Activated naive CD8-positive, alpha-beta T cell treated with anti-CD3 and anti-CD28 coated beads, Interleukin-2, amount 50 U/mL, for 24 hours (primary cell): ENCODE measurements around the gene ZFP2.
A peak's percentile ranks its signal among the peaks of the same experiment; 100 is the strongest.
"Not testable (repeated sequence)": the region's sequence is repeated elsewhere in the genome, so short reads cannot be mapped to it uniquely, and the experiment has no call there.

Source experiments
- ATAC-seq: fragments of 150-1000 bp; cut with Tn5 transposase; one replicate; pipeline ENCODE4 v1.10.0; 2021
- DNase-seq: peaks from one replicate; pipeline ENCODE4 v3.0.0; 2021
- H3K27ac Mint-ChIP-seq: one replicate; pipeline ENCODE4 v1.8.0; 2021; ENCODE audit warnings: mild to moderate bottlenecking, mixed read lengths
- H3K27me3 Mint-ChIP-seq: one replicate; pipeline ENCODE4 v1.8.0; 2021; ENCODE audit warnings: mixed read lengths
- H3K36me3 Mint-ChIP-seq: one replicate; pipeline ENCODE4 v1.8.0; 2021; ENCODE audit warnings: low read depth, mixed read lengths
- H3K4me1 Mint-ChIP-seq: one replicate; pipeline ENCODE4 v1.8.0; 2021; ENCODE audit warnings: mixed read lengths
- H3K4me3 Mint-ChIP-seq: one replicate; pipeline ENCODE4 v1.8.0; 2021; ENCODE audit warnings: mild to moderate bottlenecking, moderate library complexity, mixed read lengths
- H3K9me3 Mint-ChIP-seq: one replicate; pipeline ENCODE4 v1.8.0; 2021; ENCODE audit warnings: mixed read lengths

Gene ZFP2

DNA sequence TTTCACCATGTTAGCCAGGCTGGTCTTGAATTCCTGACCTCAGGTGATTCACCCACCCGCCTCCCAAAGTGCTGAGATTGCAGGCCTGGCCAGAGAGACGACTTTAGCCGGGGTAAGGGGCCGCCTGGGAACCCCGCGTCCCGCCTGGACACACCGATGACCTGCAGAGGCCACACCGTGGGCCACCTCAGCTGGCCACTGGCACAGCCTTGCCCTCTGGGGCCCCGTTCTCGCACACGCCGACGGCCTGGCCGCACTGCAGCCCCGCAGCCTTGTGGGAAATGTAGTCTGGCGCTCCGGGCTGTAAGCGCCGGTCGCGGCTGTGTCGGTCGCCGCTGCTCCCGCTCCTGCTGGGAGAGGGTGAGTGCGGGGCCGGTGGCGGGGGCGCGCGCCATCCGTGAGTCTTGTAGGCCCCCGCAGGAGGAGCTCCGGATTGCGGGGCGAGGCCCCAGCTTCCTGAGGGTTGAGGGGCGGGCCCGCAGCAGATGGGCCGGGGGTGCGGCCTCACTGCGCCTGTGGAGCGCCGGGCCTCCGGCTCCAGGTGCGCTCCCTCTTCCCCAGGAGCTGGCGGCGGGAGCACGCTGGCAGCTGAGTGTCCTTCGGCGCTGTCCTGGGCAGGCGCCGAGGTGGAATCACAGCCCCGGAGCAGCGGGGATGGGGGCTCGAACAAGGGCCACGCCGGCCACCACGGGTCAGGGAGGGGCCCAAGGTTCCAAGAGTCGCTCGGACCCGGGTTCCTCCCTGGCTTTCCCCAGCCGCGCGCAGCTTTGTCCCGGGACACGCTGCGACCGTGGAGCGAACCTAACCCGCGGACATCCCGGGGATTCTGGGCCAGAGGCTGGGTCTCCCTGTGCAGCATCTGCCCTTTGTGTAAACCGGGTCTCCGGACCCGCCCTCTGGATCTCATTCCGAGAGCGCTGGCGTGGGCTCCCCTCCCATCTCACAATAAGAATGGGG lies at the start of gene ZFP2:
Gene ZFP2, plus strand, starts transcription at position 299 of the 957 bp plus-strand sequence. CDS start 35,401 bp downstream, outside the sequence.
- H3K27ac Mint-ChIP-seq: no peak within 1 kb of the TSS
- peaks cover 6% of the 10 kb centered on the region for H3K27me3 Mint-ChIP-seq
- H3K36me3 Mint-ChIP-seq: peaks cover 37% of the 10 kb centered on the region
- ATAC-seq (peak; percentile 66), DNase-seq (peak; percentile 22)
- peak within 1 kb of the TSS; percentile 69 for H3K4me3 Mint-ChIP-seq
- H3K9me3 Mint-ChIP-seq: peaks cover 28% of the 10 kb centered on the region
- peaks cover 4% of the 10 kb centered on the region for H3K4me1 Mint-ChIP-seq

GRCh38 chr5:178849316-178849715 lies 46.4 kb upstream of the ZFP2 start:
- no peaks in the 10 kb centered on the region for H3K4me1 Mint-ChIP-seq
- no peak overlapping the region for H3K27ac Mint-ChIP-seq
- H3K4me3 Mint-ChIP-seq: no peak overlapping the region
- peaks cover 3% of the 10 kb centered on the region for H3K9me3 Mint-ChIP-seq
- peaks cover 9% of the 10 kb centered on the region for H3K27me3 Mint-ChIP-seq
- ATAC-seq (no peak), DNase-seq (no peak)
- no peaks in the 10 kb centered on the region for H3K36me3 Mint-ChIP-seq

DNA sequence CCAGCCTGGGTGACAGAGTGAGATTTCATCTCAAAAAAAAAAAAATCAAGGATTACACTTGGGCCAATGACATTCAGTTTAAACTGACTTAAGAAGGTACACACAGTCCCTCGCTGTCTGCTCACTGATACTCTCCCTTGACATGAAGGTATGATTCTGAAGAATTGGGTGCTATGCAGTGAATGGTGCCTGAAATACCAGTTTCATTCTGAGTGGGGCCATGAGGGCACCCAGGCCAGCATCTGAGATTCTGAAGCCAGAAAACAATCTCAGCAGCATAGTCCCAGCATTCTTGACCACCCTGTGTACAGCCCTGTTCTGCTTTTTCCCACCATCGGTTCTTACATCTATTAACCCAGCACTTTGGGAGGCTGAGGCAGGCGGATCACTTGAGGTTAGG lies 43.8 kb upstream of the ZFP2 start:
- DNase-seq: no peak

DNA sequence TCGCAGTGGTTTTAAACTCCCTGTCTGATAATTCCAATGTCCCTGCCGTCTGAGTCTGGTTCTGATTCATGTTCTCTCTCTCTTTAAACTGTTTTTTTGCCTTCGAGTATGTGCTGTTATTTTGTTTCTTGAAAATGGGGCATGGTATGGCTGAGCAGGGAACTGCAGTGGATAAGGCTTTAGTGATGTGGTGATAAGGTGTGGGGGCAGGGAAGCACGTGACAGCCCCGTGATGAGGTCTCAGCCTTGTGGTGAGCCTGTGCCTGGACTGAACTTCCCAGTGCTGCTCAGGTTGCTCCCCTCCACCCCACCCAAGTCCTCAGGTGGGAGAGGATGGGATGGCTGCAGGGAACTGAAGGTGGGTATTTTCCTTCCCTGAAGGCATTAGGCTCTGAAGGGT lies 41.4 kb upstream of the ZFP2 start:
- ATAC-seq (no peak), DNase-seq (no peak)
- H3K4me3 Mint-ChIP-seq: no peak overlapping the region
- H3K27ac Mint-ChIP-seq: no peak overlapping the region
- H3K9me3 Mint-ChIP-seq: no peaks in the 10 kb centered on the region
- peaks cover 12% of the 10 kb centered on the region for H3K27me3 Mint-ChIP-seq
- no peaks in the 10 kb centered on the region for H3K36me3 Mint-ChIP-seq
- peaks cover 3% of the 10 kb centered on the region for H3K4me1 Mint-ChIP-seq

More for the DNA sequence above, 43.8 kb upstream of the ZFP2 start:
- Mint-ChIP-seq H3K9me3 (peaks cover 3% of the 10 kb centered on the region), H3K27me3 (peaks cover 14% of the 10 kb centered on the region), H3K4me1 (no peaks in the 10 kb centered on the region), H3K4me3 (no peak overlapping the region), H3K27ac (no peak overlapping the region), H3K36me3 (no peaks in the 10 kb centered on the region)
- ATAC-seq: no peak

DNA sequence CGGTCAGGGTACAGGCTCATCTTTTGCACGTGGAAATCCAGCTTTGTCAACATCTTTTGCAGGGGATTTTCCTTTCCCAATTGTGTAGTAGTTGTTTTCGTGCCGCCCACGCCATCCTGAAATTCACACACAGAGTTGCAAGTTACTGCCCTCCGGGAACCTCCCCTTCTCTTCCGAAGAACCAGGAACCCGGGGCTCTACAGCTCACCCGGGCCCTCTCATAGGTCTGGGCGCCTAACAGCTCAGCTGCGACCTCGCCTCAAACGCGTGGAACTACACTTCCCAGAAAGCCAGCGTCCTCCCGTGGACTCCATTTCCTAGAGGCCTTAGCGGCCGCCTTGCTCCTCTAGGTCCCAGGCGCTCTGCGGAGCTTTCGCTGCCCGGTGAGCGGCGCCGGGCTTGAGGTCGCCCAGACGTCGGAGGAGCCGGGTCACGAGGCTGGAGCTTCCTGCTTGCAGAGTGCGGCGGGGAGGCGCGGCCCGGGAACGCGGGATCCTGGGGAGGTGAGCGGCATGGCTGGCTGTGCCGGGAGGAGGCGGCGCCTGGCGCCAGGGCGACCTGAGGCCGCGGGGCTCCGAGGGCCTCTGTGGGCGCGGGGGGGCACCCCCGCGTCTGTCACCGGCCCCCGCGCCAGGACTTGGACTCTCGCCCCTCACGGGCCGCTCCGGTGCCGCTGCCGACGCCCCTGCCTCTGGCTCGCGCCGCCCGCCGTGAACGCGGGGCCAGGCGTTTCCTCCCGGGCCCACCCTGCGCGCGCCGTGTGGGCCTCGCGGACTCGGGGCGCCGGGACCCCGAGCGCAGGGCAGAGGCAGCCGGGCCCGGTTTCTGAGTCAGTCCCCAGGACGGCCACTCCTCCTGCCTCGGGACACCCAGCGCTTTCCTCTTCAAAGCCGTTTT lies 35.8 kb upstream of the ZFP2 start, which contains the start of gene ZNF354B:
Gene ZNF354B, plus strand, starts transcription at position 329 of the 897 bp plus-strand sequence. CDS start 1,095 bp downstream, outside the sequence.
- Mint-ChIP-seq H3K4me1 (peaks cover 24% of the 10 kb centered on the region), H3K27me3 (peaks cover under 1% of the 10 kb centered on the region), H3K9me3 (no peaks in the 10 kb centered on the region), H3K4me3 (peak within 1 kb of the TSS; percentile 86), H3K36me3 (peaks cover 24% of the 10 kb centered on the region), H3K27ac (peak within 1 kb of the TSS; percentile 85)
- ATAC-seq (peak; percentile 98), DNase-seq (peak; percentile 78)

DNA sequence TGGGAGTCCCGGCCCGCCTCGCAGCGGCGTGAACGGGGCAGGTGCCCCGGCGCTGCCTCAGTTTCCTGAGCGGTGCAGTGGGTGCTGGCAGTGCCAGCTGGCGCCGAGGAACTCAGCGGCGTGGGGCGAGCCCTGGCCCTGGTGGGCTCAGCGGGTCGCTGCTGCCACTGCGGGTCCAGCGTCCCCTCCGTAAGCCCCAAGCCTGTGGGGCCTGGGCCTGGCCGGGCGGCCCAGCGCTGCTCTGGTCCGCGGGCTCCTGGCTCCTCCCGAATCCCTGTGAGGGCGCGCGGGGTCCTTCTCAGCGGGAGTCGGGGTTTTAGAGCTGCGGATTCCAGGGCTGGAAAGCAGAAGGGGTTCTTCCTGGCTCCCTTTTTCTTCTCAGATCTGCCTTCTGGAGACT lies 35.1 kb upstream of the ZFP2 start:
- DNase-seq, H3K27me3 Mint-ChIP-seq, ATAC-seq, H3K9me3 Mint-ChIP-seq, H3K27ac Mint-ChIP-seq: not testable (repeated sequence)
- Mint-ChIP-seq H3K36me3 (peaks cover 28% of the 10 kb centered on the region), H3K4me3 (peak overlapping the region; percentile 75), H3K4me1 (peaks cover 24% of the 10 kb centered on the region)

- peaks cover 38% of the 10 kb centered on the region for H3K36me3 Mint-ChIP-seq
- peak overlapping the region; percentile 78 for H3K4me3 Mint-ChIP-seq
- peaks cover 24% of the 10 kb centered on the region for H3K4me1 Mint-ChIP-seq
- no peaks in the 10 kb centered on the region for H3K9me3 Mint-ChIP-seq
- no peaks in the 10 kb centered on the region for H3K27me3 Mint-ChIP-seq
- peak overlapping the region; percentile 52 for H3K27ac Mint-ChIP-seq
- DNase-seq (no peak), ATAC-seq (no peak)
Observed at GRCh38 chr5:178861627-178862026, 34.1 kb upstream of the ZFP2 start.

DNA sequence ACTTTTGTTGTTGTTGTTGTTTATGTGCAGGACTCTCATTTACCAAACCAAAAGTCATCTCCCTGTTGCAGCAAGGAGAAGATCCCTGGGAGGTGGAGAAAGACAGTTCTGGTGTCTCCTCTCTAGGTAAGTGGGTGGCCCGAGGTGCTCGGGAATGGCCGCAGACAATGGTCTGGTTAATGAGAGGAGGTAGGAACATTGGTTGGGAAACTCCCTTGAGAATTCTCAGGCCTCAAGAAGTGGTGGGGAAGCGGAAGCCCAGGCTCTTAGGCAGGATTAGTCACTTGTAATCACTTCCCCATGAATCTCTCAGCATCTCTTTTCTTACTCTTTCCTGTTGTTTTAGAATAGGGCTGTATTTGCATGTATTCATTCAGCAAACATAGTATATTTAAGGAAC lies 28.8 kb upstream of the ZFP2 start:
- DNase-seq (no peak), ATAC-seq (no peak)
- Mint-ChIP-seq H3K9me3 (peaks cover 24% of the 10 kb centered on the region), H3K4me1 (peaks cover 12% of the 10 kb centered on the region), H3K27ac (no peak overlapping the region), H3K27me3 (no peaks in the 10 kb centered on the region), H3K36me3 (peaks cover 80% of the 10 kb centered on the region), H3K4me3 (no peak overlapping the region)

GRCh38 chr5:178869577-178869976 lies 26.1 kb upstream of the ZFP2 start:
- DNase-seq: no peak
- Mint-ChIP-seq H3K27ac (no peak overlapping the region), H3K4me3 (no peak overlapping the region), H3K4me1 (peaks cover 7% of the 10 kb centered on the region), H3K36me3 (peaks cover 93% of the 10 kb centered on the region), H3K27me3 (no peaks in the 10 kb centered on the region), H3K9me3 (peaks cover 45% of the 10 kb centered on the region)
- ATAC-seq: no peak

GRCh38 chr5:178870411-178870810 lies 25.3 kb upstream of the ZFP2 start:
- ATAC-seq (no peak), DNase-seq (no peak)
- H3K4me1 Mint-ChIP-seq: peaks cover 7% of the 10 kb centered on the region
- peaks cover 47% of the 10 kb centered on the region for H3K9me3 Mint-ChIP-seq
- no peak overlapping the region for H3K27ac Mint-ChIP-seq
- H3K27me3 Mint-ChIP-seq: no peaks in the 10 kb centered on the region
- no peak overlapping the region for H3K4me3 Mint-ChIP-seq
- H3K36me3 Mint-ChIP-seq: peaks cover 97% of the 10 kb centered on the region

DNA sequence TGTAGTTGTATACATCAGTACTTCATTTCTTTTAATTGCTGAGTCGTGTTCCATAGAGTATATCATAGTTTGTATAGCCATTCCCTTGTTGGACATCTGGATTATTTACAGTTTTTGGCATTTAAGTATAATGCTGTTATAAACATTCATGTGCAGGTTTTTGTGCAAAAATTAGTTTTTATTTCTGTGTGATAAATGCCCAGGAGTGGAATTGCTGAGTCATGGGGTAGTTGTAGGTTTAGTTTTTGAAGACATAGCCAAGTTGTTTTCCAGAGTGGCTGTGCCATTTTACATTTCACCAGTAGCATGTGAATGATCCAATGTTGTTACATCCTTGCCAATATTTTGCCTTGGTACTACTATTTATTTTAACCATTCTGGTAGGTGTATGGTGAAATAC lies 23.4 kb upstream of the ZFP2 start:
- Mint-ChIP-seq H3K27me3 (no peaks in the 10 kb centered on the region), H3K36me3 (peaks cover 97% of the 10 kb centered on the region), H3K9me3 (peaks cover 55% of the 10 kb centered on the region), H3K27ac (no peak overlapping the region), H3K4me1 (peaks cover 7% of the 10 kb centered on the region), H3K4me3 (no peak overlapping the region)
- ATAC-seq (no peak), DNase-seq (no peak)

- not testable (repeated sequence) for H3K27ac Mint-ChIP-seq, H3K4me1 Mint-ChIP-seq, DNase-seq, H3K27me3 Mint-ChIP-seq, ATAC-seq, H3K4me3 Mint-ChIP-seq
- Mint-ChIP-seq H3K36me3 (peaks cover 97% of the 10 kb centered on the region), H3K9me3 (peaks cover 65% of the 10 kb centered on the region)
Observed at GRCh38 chr5:178883115-178883694, 12.5 kb upstream of the ZFP2 start.

DNA sequence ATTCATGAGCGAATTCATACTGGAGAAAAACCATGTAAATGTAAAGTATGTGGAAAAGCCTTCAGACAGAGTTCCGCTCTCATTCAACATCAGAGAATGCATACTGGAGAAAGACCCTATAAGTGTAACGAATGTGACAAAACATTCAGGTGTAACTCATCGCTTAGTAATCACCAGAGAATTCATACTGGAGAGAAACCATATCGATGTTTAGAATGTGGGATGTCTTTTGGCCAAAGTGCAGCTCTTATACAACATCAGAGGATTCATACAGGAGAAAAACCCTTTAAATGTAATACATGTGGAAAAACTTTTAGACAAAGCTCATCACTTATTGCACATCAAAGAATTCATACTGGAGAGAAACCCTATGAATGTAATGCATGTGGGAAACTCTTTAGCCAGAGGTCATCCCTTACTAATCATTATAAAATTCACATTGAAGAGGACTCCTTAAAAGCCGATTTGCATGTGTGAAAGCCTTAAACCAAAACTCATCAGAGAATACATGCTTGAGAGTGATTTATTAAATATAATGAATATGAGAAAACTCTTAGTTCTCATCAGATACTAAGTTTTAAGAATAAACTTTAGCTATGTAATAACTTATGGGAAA lies 11.8 kb upstream of the ZFP2 start:
- no peak for ATAC-seq
- no peaks in the 10 kb centered on the region for H3K4me1 Mint-ChIP-seq
- H3K27me3 Mint-ChIP-seq: no peaks in the 10 kb centered on the region
- H3K27ac Mint-ChIP-seq: no peak overlapping the region
- no peak overlapping the region for H3K4me3 Mint-ChIP-seq
- no peak for DNase-seq
- H3K36me3 Mint-ChIP-seq: peaks cover 98% of the 10 kb centered on the region
- peaks cover 70% of the 10 kb centered on the region for H3K9me3 Mint-ChIP-seq

- ATAC-seq: no peak
- H3K27ac Mint-ChIP-seq: no peak overlapping the region
- peaks cover 36% of the 10 kb centered on the region for H3K36me3 Mint-ChIP-seq
- H3K4me1 Mint-ChIP-seq: peaks cover 4% of the 10 kb centered on the region
- no peak for DNase-seq
- H3K27me3 Mint-ChIP-seq: peaks cover 6% of the 10 kb centered on the region
- peaks cover 37% of the 10 kb centered on the region for H3K9me3 Mint-ChIP-seq
- H3K4me3 Mint-ChIP-seq: no peak overlapping the region
Observed at GRCh38 chr5:178899289-178899688, 3.6 kb downstream of the ZFP2 start.
